GM18511 (cell line): ENCODE measurements around the gene CPNE5.

ENCODE experiments used
- ATAC-seq: cut with Tn5 transposase; IDR thresholded peaks from one replicate; pipeline ENCODE4 v1.9.1; 2021; ENCODE audit warnings: mild to moderate bottlenecking, moderate library complexity; ENCODE audit not compliant: unreplicated experiment

The CPNE5 gene

GRCh38 chr6:36837022-36837339 is 2.3 kb downstream of the CPNE5 start:
- ATAC-seq = no peak

- ATAC-seq = no peak
These were observed 2.9 kb downstream of the CPNE5 start for GRCh38 chr6:36836111-36837021.

DNA sequence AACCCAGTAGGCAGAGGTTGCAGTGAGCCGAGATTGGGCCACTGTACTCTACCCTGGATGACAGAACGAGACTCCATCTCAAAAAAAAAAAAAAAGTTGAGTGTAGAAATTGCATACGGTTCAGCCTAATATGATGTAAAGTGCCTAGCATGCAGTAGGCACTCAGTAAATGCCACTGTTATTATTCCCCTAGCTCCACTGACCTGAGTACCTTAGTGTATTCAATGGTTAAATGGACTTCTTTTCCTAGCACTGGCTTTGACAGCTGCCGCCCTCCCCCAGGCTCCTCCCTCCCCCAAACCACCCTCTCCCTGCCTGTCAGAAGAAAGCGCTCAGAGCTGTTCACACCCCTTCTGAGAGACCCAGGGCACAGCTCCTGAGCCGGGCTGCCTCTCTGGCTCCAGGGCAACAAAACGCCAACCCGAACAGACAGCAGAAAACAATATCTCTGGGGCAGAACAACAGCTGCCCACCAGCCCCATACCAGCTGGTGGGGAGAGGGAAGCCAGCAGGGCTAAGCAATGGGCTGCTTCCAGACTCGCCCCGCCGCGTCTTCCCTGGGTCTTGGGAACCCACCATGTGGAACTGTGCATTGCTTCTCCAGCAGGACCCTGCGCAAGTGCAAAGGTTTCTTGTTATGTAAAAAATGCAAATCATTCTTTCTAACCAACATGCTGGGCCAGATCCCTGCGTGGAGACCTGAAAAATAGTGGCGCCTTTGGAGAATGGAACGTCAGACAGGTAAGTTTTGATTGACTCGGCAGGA is 4.5 kb downstream of the CPNE5 start:
- ATAC-seq = no peak

DNA sequence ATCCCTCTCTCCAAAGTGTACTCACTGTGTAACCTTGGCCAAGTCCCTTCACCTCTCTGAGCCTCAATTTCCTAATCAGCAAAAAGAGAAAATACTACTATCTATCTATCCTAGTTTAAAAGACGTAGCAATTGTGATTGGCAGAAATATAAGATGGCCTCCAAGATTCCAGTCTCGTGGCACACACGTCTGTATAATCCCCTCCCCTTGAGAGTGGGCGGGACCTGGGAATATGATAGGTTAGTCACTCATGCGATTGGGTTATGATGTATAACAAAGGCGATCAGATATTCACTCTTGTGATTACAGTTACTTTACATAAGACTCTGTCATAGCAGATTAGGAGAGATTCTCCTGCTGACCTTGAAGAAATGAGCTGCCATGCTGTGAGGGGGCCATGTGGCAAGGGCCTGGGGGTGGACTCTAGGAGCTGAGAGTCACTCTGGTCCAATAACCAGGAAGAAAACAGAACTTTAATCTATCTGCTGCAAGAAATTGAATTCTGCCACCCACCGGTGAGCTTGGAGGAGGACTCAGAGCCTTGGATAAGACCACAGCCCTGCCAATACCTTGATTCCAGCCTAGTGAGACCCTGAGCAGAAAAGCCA is 6.0 kb downstream of the CPNE5 start:
- no peak for ATAC-seq

GRCh38 chr6:36832313-36832712 is 6.9 kb downstream of the CPNE5 start:
- ATAC-seq = no peak

GRCh38 chr6:36830577-36830976 is 8.7 kb downstream of the CPNE5 start:
- ATAC-seq = no peak

- ATAC-seq = no peak
These were observed 9.2 kb downstream of the CPNE5 start for GRCh38 chr6:36829919-36830544.

- no peak for ATAC-seq
These were observed 11.8 kb downstream of the CPNE5 start for GRCh38 chr6:36827261-36828079.

GRCh38 chr6:36826520-36827227 is 12.6 kb downstream of the CPNE5 start:
- no peak for ATAC-seq

DNA sequence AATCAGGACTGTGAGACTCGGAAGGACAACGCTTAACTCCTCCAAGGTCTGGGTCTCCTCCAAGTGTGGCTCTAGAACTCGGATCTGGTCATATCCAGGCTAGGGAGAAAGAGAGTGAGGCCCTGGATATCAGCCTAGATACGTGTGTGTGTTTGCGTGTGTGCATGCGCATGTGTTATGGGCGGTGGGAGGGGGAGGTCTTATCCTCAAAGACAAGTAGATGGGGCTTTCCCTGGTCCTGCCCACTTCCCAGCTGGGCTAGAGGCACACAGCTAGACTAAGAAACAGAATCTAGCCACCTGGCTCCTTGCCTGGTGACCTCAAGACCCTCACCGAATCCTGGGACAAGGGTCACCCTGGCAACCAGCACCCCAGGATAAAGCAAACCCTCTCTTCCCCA is 13.2 kb downstream of the CPNE5 start:
- no peak for ATAC-seq

DNA sequence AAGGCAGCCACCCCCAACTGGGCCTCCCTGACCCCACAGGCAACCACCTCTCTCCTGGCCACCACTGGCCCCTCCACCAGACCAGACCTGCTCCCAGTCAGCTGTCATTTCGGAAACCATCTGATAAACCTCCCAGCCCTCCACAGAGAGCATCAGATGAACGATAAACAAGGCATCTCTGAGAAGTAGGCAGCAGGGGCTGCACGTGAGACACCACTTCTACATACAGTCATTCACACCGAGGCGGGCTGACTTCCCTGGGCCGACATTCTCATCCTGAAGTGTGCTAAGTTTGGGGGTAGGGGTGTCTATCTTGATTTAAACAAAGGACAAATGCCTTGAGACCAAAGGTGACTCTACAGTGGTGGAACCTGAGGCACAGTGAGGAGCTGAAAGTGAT is 13.8 kb downstream of the CPNE5 start:
- ATAC-seq = no peak

DNA sequence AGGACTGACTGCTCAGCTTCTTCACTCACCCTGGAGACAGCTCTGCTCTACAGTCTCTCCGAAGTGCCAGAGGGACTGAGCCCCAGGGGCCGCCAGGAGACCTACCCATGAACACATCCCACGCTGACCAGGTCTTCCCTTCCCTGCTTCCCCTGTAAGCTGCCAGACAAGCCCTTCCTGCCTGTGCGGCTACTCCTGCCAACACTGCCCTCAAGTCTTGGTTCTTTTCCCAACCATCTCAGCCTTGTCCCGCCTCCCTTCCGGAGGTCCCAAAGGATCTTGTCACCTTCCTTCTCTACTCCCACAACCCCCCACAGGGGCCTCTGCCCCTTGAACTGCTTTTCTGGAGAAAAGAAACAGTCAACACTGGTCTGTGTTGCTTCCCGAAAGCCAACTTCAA is 15.0 kb downstream of the CPNE5 start:
- ATAC-seq = no peak

DNA sequence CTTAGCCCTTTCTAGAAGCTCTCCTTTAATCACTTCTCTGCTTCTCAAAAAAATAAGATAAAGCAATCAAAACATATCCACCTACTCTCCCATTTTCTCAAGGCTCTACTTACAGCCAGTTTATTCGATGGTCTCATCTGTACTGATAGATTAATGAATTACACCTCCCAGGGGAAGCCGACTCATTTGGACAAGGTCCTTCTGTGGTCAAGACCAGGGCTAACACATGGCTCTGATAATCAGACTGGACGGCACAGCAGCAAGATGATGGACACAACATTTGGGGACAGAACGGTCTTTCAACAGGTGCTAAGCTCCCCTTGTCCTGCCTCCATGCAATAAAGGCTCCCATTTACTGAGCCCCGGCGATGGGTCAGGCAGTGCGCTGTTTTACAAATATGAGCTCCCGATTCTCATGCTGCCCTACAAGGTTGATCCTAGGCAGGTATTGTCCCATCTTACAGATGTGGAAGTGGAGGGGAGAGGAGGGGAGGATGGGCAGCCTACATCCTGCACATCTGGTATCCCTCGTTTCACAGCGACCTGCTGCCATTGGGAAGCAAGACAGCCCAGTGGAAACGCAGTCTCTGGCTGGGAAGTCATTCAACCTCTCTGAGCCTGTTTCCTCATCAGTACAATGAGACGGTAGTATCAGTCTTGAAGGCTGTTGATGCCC is 15.7 kb downstream of the CPNE5 start:
- no peak for ATAC-seq

GRCh38 chr6:36822506-36823269 is 16.6 kb downstream of the CPNE5 start:
- no peak for ATAC-seq

- no peak for ATAC-seq
These were observed 17.5 kb downstream of the CPNE5 start for GRCh38 chr6:36821581-36822335.

DNA sequence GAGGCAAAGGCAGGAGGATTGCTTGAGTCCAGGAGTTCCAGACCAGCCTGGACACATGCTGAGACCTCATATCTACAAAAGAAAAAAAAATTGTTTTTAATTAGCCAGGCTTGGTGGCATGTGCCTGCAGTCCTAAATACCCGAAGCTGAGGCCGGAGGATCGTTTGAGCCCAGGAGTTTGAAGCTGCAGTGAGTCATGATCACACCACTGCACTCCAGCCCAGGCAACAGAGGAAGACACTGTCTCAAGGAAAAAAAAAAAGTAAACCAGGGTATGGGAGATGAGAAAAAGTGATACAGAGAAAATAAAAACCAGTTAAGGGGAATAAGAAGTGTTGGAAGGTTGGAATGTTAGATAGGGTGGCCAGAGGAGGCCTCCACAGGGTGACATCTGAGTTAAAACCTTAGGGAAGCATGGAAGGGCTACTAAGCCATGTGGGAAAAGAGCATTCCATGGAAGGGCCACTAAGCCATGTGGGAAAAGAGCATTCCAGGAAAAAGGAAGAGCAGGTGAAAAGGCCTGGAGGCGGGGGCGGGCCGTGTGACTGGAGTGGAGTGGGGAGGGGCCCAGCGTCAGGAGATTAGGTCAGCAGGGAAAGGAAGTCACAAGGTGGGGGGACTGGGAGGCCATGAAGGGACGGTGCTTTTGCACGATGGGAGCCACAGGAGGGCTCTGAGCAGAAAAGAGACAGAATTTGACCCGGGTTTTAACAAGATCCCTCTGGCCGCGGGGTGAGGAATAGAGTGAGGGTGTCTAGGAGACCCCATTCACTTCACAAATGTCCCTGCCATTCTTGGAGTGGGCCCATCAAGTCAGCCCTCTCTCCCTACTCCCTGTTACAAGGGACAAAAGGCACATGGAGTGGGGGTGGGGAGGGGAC is 18.3 kb downstream of the CPNE5 start:
- ATAC-seq = no peak

- ATAC-seq = no peak
These were observed 20.5 kb downstream of the CPNE5 start for GRCh38 chr6:36818756-36819155.
